GM21367 (cell line): ENCODE data around the gene ADRM1.

ENCODE experiments used
- ATAC-seq: cut with Tn5 transposase; IDR thresholded peaks from one replicate; pipeline ENCODE4 v1.9.1; 2021; ENCODE audit not compliant: unreplicated experiment

Gene ADRM1

DNA sequence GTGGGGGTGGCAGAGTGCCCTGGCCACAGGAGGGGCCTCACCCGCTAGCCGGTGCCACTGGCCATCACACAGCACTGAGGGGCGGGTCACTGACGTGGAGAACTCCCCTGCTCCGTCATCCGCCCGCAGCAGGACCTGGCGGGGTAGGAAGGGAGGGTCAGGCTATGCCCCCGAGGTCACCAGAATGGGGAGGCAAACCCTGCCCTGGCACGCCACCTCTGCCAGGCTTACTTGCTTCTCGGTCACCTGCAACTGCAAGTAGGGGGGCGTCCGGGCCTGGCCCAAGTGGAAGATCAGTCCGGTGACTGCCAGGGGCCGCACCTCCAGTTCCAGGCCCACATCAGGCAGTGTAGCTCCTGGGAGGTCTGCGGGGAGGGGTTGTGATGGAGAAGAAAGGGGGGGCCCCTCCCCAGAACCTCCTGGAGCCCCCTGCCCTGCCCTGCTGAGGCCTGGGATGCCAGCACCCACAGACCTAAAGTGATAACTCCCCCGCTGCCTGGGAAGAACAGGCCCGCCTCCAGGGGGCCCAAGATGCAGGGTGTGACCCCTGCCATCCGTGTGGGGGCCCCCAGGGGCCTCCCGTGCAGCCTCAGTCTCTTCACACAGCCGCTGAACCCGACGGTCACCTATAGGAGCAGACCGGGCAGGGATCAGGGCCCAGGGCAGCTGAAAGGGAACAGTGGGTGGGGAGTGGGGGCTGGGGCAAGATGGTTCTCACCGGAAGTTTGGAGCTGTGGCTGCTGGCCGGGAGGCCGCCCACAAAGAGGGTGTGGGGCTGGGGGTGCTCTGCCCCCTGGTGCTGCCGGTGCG is 7.4 kb downstream of the ADRM1 start:
- ATAC-seq = no peak

DNA sequence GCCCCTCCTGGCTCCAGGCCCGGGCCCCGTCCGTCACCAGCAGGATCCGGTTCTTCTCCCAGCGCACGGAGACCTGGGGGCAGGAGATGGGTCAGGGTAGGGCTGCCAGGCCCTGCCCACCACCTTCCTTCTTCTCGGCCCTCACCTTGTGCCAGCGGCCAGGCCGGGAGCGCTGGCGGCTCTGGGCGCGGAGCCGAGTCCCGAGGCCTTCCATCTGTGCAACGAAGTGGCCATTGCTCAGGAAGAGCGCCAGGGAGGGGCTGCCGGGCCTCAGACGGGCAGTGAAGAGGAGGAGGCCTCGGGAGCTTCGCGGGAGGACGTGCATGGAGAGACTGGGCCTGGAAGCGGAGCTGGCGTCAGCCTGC is 7.9 kb downstream of the ADRM1 start:
- no peak for ATAC-seq

DNA sequence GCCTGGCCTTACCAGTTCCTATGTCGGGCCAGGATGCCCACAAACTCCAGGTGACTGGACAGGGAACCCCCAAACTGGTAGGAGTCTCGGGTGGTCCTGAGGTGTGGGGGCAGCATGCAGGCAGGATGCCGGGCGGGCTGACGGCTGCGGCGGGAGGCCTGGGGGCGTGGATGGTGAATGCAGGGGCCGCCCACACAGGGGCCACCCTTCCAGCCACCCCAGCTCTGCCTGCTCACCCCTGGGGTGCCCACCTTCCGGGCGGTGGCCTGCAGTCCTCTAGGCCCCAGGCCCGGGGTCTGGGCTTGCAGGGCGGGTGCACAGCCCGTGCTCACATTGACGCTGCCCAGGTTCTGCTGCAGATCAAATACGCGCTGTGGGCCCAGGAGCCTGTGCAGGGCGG is 8.4 kb downstream of the ADRM1 start:
- no peak for ATAC-seq

DNA sequence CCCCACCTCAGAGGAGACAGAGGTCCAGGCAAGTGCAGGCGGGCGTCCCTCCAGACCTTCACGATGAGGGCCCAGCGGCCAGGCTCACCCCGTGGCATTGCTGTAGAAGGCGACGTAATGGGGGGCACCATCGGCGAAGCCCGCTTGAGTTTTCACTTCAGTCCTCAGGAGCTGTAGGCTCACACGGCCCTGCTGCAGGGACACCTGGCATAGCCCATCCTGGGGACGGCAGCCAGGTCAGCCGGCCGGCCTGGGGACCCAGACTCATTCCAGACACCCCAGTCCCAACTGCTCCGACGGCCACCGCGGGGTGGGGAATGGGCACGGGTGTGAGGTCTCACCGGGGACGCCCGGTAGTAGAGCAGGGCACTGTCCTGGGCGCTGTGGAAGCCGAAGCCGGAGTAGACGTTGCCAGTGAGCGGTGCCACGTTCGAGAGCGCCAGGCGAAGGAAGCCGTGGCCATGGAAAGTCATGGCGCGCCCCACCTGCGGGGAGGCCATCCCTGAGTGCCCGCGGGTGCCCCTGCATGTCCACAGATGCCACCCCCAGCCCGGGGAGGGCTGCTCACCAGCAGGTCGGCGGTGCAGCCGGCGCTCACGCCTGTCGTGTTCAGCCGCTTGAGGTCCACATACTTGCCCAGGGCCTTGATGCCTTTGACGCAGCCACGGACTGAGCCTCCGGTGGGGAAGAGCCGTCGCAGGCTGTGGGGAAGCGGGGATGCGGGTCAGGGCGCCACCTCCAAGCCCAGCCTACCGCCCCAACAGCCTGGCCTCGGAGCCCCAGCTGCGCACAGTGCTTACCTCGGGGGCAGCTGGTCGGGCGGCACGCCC is 9.2 kb downstream of the ADRM1 start:
- no peak for ATAC-seq

DNA sequence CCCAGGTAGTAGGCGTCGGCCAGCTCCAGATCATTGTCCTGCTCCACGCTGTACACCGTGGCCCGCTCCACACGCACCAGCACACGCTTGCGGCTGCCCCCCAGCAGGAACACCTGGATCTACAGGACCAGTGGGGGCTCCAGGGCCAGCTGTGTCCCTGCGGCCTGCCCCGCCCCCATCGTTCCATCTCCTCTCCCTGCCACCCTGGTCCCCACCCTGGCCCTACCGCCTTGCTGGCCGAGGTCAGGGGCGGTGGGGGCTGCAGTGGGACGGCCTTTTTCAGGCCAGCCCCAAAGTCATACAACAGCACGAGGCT is 9.8 kb downstream of the ADRM1 start:
- ATAC-seq = no peak

DNA sequence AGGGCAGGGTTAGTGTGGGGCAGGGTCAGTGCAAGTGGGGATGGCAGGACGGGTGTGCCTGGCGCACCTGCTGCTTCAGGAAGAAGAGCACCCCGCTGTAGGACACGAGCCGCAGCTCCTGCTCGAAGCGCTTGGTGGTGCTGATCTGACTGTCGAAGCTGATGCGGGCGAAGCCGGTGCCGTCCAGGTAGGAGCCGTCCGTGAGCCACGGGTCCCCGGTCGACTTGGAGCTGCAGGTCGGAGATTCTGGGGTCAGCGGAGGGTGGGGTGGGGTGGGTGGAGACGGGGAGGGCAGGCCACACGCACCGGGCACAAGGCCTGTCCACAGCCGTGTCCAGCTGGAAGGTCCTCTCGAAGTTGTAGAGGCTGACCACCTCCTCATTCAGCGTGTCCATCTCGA is 10.2 kb downstream of the ADRM1 start:
- no peak for ATAC-seq

DNA sequence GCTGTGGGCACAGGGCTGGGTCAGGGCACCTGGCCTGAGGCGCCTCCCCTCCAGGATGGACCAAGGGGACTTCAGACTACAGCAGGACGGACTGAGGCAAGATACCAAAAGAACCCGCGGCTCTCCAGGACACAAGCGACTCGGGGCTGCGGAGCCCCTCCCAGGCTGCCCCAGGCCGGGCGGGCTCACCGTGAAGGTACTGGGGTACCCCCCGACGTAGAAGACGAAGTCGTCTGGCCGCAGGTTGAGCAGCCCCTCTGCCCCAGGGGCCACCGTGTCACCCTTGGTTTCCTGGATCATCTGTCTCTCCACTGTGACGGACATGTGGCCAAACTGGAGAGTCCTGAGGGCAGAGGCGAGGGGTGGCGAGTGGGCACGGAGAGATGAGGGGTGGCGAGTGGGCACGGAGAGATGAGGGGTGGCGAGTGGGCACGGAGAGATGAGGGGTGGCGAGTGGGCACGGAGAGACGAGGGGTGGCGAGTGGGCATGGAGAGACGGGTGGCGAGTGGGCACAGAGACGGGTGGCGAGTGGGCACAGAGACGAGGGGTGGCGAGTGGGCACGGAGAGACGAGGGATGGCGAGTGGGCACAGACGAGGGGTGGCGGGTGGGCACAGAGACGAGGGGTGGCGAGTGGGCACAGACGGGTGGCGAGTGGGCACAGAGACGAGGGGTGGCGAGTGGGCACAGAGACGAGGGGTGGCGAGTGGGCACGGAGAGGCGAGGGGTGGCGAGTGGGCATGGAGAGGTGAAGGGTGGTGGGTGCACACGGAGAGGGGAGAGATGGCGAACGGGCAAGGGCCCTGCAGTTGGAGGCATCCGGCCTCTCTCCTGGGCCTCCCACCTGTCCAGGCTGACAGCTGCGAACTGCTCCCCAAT is 10.9 kb downstream of the ADRM1 start:
- ATAC-seq = no peak

DNA sequence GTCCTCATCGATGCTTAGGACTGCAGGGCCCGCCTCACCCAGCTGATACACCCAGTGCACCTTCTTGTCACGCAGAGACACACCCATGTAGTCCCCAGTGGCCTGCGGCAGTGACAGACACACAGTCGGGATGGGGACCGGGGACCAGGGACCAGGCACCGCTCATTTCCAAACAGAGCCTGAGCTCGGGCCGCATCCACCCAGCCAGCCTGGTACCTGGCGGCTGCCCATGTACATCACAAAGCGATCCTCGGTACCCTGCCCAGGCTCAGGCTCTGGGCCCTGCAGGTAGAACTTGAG is 11.5 kb downstream of the ADRM1 start:
- no peak for ATAC-seq

DNA sequence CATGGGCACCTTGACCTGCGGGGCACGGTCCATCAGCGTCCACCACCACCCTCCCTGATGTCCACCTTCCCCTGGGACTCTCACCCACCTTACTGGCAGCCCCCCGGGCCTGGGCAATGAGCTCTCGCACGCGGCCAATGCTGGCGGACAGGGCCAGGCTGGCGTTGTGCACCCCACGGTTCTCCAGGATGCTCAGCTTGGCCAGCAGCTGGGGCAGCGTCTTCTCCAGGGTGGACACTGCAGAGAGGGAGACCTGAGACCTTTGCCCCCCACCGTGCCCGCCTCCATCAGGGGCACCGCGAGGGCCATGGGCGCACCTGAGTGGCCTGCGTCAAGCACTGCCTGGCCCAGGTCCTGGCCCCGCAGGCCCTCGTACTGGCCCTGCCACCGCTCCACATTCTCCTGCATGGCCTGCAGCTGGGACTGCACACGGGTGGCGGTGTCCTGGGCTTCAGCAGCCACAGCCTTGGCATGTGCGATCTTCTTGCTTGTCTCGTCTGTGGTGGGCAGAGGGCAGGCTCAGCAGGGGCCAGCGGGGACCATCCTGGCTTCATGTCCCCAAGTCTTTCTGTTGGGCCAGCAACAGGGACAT is 12.0 kb downstream of the ADRM1 start:
- ATAC-seq = no peak

DNA sequence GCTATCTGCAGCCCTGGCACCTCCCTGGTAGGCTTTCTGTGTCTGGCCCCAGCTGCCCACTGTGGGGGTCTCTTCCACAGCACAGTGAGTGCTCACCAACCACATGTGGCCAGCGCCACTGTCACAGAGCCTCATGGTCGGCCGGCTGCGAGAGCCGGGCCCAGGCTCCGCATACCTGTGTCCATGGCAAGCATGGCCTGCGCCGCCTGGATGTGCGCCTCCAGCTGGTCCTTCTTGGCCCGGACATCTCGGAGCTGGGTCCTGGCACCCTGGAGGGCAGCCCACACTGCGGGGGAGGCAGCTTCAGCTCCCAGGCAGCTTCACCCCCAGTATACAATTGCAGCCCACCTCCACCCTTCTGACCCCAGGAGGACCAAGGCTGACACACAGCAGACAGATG is 13.0 kb downstream of the ADRM1 start:
- no peak for ATAC-seq

DNA sequence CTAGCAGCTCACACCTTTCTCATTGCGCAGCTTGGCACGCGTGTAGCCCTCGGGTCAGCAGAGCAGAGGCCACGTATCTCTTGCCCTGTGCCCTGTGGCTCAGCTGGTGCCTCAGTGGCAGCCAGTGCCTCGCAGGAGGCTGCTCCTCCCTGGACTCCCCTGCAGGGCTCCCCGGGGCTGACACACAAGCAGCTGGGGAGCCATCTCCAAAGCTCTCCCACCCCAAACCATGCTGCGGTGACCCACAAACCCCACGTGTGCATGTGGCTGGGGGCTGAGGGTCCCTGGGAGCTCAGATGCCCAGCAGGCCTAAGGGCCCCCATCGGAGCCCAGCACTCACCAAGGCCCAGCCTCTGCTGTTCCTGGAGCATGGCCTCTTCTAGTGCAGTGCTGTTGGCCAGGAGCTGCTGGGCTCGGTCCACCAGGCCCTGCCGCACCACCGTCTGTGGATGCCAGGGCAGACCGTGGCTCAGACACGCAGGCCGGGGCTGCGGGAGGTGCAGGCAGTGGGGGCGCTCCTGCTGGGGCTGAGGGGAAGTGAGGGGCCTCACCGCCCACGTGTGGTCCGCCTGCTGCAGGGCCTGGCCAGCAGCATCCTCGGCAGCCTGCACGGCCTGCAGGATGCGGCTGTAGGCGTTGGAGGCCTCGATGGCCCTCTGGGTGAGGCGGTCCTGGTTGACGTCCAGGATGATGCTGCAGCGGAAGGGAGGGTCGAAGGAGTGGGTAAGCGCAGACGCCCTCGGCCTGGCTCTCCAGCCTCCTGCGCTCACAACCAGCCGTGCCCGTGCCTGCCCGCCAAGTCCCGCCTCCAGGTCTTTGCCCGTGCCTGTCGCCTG is 13.8 kb downstream of the ADRM1 start:
- ATAC-seq = no peak

DNA sequence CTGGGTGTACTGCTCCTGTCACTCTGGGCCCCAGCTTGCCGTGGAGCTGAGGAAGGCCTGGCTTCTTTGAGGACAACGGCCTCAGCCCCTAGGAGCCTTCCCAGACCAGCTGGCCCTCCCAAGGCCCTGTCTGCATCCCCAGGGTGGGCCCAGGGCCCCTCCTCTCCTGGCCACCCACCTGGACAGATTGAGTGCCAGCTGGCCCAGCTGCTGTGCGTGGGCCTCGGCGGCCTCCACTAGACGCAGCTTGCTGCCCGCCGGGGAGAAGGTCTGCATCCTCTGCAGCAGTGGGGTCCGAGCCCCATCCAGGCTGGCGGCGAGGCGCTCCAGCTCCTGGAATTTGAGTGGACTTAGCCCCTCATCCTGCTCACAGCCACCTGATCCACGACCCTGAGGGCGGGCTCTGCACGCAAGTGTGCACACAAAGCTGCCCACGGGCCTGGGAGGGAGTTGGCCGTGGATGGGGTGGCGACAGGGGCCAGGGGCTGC is 14.4 kb downstream of the ADRM1 start:
- no peak for ATAC-seq

DNA sequence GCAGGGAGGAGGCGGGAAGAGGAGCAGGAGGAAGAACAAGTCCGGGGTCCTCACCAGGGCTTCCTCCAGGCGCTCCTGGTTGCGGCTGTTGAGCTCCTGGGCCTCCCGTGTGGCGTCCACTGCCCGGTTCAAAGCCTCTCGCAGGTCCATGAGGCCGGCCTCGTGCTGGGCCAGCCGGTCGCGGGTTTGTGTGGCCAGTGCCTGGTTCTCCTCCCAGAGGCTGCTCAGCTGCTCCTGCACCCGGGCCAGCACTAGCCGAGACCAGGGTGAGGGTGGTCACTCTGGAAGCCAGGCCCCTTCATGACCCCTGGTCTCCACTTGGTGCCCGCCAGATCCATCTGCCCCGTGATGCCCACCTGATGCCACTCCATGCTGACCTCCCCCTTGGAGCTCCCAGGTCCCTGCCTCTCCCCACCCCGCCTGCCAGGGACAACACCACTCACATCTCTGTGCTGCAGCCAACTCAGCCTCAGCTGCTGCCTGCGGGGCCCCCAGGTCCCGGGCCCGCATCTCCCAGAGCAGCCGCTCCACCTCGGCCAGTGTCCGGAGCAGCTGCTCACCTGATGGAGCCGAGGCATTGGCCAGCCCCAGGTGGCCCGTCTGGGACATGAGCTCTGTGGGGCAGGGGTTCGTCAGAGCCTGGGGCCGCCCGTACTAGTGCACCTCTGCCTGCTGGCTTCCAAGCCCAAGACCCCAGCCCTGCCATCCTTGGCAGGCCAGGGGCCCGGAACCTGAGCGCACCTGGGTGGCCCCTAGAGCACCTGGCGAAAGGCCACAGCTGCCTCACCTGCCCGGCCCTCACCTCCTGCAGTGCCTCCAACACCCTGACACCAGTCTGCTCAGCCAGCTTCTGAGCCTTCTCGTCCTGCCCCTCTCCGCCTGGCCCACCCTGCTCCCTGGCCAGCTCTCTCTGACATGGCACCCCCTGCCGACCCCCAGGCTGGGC is 15.9 kb downstream of the ADRM1 start:
- ATAC-seq = no peak

DNA sequence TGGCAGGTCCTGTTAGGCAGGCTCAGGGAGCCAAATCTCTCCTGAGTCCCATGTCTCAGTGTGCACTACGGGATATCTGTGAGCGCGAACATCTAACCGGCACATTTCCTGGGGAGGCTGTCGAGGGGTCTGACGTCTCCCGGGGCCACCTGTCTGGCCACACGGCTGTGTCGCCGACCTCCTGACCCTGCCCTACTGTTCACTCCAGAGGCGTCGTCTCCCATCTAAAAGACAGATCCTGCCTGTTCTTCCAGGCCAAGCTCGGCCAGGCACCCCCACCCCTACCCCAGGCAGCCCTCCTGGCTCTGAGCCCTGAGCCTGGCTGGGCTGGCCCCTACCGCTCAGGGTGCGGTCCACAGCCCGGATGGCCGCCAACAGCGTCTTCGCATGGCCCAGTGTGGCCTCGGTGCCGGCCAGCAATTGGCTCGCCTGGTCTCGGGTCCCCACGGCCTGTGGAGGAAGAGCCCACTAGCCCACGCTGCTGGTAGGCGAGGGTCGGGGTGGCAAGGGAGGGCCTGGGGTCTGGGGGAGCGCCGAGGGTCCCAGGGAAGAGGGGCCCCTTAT is 16.6 kb downstream of the ADRM1 start:
- ATAC-seq = no peak

DNA sequence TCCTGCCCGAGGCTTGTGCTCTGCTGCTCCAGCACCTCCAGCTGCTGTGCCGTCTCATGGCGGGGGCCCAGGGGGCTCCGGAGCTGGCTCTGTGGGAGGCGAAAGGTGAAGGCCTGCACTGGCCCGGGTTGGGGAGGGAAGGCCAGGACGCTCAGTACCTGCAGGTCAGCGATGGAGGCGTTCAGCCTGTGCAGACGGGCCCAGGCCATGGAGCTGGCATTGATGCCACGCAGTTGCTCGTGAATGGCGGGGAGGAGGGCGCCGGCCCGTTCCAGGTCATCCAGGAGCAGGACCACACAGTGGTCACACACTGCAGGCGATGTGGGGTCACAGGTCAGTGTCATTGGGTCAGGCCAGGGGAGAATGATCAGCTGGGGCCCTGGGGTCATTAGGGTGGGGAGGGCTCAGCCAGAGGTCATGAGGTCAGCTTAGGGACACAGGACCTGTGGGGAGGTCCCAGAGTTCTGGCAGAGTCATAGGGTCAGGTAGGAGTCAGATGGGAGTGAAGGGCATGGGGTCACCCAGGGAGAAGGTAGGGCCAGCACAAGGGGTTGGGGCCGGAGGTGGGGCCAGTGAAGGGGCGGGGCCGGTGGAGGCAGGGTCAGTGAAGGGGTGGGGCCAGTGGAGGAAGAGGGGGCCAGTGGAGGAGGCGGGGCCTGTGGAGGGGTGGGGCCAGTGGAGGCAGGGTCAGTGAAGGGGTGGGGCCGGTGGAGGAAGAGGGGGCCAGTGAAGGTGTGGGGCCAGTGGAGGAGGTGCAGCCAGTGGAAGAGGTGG is 18.0 kb downstream of the ADRM1 start:
- ATAC-seq = no peak

DNA sequence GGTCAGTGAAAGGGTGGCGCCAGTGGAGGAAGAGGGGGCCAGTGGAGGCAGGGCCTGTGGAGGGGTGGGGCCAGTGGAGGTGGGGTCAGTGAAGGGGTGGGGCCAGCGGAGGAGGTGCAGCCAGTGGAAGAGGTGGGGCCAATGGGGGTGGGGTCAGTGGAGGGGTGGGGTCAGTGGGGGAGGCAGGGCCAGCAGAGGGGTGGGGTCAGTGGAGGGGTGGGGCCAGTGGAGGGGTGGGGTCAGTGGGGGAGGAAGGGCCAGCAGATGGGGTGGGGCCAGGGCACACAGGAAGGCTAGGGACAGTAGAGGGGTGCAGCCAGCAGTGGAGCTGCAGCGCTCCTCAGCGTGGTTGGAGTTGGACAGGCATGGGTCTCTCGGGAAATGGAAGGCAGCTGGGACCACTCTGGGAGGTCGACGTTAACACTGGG is 18.7 kb downstream of the ADRM1 start:
- ATAC-seq = no peak

DNA sequence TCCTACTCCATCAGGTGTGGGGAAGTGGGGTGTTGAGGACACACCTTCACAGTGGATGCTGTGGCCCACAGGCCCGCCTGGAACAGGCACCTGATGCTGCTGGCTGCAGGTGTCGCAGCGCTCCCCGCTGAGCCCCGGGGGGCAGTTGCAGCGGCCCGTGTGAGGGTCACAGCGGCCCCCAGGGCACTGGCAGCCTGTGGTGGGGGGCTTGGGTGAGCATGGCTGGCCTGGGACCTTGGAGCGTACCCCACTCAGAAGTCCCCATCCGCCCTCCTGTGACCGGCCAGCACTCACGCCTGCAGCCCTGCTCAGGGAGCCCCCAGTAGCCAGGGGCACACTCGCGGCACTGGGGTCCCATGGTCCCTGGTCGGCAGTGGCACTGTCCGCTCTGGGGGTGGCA is 19.2 kb downstream of the ADRM1 start:
- no peak for ATAC-seq

DNA sequence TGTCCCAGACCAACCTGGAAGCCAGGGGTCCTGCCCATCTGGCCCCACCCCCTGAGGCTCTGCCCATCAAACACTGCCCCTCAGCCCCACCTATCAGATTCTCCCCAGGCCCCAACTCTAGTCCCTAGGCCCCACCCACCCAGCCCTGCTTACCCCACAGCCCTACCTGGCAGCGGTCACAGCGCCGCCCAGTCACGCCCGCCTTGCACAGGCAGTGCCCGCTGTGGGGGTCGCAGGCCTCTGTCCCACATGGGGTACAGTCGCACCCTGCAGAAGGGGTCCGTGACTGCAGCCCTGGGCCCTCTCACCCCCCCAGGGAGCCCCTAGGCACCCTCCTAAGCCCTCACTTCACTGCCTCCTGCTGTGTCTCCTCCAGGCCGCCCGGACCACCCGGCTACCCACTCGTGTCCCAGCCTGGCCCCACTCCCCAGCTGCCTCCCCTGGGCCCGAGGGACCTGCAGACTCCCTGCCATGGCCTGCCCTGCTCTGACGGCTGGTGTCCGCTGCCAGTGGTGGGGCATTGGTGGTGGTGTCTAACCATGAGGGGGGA is 19.8 kb downstream of the ADRM1 start:
- no peak for ATAC-seq
